GM19397 (cell line): ENCODE results near the gene MEGF6.

Experiments
- ATAC-seq: cut with Tn5 transposase; IDR thresholded peaks from one replicate; pipeline ENCODE4 v1.9.1; 2021; ENCODE audit warnings: mild to moderate bottlenecking, moderate library complexity; ENCODE audit not compliant: unreplicated experiment

MEGF6 gene

DNA sequence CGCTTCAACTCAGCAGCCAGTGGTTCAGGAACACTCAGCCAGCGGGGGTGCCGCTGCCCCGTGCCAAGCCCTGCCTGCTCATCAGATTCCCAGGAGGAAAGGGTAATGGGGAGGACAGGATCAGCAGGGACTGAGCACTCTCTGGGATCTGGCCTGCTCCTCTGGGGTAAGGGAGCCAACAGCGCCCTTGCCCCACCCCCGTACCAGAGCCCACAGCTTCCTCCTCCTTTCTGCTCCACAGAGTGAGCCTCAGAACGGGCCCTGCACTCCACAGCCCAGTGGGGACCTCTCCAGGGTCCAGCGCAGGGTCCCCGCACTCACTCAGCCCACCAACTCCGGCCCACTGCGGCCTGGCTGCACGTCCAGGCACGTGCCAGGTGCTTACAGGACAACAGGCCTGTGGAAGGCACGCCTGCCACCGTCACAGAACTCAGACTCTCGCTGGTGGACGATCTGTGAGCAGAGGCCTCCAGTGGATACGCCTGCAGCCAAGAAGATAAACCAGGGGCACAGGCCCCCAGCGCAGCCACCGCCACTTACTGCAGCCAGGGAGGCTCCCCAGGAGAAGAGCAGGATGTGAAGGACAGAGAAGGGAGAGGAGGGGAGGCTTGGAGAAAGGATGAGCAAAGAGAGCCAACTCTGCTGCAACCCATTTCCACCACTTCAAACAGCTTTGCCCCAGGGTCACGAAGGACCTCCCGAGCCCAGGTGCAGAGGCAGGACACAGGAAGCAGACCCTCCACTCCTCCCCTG, 2.1 kb downstream of the MEGF6 start:
- no peak for ATAC-seq

DNA sequence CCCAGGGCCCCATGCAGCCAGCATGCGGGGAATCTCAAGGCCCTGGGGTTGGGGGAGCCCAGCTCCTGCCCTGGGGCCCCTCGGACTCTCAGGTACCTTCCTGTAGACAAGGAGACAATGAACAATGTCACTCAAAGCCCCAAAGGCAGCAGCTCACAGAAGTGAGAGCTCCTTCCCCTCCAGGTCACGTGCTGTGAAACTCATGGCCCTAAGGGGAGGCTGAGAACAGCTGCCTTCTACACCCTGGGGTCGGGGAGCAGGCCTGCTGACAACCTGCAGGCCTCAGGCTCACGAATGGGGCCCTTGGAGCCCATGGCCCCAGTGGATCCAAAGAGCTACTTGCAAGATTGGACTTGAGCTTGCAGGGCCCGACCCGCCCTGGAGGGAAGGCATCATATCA, 3.2 kb downstream of the MEGF6 start:
- ATAC-seq: no peak

DNA sequence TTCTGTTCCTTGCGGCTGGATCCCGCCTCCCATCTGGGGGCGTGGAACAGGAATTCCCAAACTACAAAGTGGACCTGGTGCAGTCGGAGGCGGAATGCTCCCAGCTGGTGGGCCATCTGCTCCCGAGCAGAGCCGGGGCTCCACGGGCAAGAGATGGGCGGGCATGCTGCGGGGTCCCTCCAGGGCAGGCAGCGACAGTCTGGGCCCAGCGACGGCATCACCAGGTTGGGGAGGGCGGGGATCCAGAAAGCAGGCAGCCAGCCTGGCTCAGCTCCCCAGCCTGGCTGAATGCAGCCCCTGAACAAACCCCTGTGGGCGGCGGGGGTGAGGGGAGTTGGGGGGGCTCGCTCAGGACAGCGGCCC, 3.6 kb downstream of the MEGF6 start:
- no peak for ATAC-seq

DNA sequence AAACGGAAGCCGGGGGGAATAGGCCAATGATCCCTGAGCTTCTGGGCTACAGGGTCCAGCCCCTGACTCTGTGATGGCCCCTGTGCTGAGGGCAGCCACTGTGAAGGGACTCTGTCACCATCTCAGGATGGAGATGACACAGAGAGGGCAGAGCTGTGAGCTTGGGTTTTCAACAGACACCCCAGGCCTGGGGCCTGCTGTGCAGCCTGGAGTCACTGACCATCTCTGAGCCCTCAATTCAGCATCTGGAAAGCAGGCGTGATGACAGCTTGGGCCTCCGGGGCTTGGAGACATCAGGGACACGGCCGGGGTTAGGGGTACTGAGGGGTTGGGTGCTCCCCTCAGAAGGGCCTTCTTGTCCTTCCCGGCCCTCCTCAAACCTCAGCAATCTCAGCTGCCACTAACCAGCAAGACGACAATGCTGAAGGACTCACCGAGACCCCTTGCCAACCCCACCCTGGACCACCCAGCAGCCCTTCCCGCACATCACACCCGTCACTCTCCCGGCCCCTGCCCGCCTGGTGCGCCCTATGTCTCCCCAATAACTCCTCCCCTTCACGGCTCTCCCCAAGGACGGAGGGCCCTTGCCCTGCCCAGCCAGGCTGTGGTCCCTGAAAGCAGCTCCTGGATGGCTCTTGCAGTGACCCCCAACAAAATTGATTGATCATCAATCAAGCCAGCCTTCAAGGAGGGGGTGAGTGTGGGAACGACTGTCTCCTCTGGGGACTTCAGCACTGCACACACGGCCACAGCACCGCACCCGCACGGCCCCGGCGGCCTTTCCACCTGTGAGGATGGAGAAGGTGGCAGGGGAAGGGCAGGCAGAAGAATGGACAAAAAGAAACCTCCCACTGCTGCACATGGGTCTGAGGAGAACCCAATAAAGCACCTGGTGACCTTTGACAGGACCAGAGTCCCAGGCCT, 4.3 kb downstream of the MEGF6 start:
- no peak for ATAC-seq

DNA sequence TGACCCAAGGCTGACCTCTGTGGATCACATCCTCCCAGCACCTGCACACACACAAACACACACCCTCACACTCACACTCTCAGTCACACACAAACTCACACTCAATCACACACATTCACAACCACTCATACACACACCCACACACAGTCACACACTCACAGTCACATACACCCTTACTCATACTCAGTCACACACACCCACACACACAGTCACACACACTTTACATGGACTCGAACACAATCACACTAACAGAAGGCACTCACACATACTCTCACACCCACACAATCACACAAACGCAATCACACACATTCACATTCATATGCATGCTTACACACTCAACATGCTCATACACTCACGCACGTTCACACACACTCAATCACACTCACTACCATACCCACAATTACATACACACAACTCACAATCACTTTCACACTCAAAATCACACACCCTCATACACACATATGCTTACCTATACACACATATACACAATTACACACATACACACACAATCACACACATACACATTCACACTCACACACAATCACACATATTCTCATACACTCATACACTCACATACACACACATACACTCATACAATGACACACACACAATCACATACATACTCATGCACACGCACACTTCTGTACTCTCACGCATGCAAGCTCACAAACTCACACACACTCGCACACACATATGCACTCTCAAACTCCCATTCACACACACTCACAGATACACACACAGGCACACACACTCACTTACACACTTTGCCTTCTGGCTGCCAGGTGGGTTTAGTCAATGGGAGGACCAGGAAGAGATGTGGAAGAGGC, 6.1 kb downstream of the MEGF6 start:
- ATAC-seq: no peak

DNA sequence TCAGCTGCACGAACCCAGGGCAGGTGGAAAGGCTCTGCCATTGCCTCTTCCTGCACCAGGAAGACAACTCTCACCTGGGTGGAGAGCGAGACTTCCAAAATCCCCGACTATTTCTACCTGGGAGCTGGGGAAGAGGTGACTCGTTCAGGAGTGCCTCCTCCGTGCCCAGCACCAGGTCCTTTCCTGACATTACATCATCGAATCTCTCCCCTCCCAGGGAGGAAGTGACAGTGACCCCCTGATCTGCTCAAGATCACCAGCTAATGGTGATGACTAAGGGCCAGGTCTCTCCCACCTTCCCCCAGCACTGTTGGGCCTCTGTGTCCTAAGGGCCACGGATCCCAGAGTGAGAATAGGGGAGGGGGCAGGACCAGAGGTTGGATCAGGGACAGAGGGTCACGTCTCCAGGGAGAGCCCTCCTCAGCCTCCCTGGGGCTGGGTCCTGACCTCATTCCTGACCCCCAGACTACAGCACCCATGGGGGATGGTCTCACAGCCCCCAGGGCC, 6.8 kb downstream of the MEGF6 start:
- no peak for ATAC-seq

DNA sequence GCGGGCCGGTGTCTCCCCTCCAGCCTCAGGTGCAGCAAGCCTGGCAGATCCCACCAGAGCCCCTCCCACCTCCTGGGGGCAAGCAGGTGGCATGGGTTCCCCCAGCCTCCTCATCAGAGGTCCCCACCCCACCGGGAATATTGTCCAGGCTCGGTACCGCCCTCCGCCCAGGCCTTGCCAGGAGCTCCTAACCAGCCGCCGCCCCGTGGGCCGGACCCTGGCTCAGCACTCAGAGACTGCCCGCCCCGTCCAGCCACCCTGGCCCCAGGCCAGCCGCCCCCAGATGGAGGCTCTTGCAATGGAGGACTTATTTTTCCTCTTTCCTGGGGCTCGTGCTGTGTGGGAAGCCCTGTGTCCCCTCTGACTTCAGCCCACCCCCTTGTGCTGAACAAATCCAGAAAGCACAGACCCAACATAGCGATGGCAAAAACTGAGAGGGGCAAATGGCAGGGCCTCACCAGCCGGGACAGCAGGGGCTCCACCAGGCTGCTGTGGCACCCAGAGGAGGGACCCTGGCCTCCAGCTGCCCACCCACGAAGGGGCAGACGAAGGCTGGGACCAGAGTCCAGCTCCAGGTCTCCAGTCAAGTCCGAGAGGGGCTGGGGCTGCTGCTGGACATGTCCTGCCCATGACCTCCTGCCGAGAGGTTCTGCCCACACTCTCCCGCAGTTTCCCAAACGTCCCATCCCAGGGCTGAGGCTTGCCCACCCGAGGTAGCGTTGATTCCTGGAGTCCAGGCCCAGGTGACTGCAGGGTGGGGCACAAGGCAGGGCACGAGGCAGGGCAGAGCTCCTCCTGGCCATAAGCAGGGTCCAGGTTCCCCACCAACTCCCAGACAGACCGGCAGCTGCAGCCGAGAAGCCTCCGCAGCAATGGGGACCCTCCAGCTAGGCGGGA, 7.5 kb downstream of the MEGF6 start:
- ATAC-seq: no peak

DNA sequence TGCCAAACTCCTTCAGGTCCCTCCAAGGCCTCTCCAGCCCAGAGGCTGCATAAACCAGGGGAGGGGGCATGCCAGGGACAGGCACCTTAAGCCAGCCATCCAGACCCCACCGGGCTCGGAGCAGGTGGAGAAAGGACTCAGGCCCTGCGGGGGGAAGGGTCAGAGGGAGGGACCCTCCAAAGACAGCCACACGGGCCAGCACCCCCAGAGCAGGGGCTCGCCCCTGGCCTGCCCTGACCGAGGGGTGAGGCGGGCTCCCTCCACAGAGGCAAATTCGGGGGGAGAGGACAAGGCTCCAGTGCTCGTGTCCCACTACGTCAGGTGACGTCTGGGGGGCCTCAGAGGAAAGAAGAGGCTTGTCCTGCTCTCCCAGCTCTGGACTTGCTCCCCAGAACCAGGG, 8.2 kb downstream of the MEGF6 start:
- ATAC-seq: no peak

DNA sequence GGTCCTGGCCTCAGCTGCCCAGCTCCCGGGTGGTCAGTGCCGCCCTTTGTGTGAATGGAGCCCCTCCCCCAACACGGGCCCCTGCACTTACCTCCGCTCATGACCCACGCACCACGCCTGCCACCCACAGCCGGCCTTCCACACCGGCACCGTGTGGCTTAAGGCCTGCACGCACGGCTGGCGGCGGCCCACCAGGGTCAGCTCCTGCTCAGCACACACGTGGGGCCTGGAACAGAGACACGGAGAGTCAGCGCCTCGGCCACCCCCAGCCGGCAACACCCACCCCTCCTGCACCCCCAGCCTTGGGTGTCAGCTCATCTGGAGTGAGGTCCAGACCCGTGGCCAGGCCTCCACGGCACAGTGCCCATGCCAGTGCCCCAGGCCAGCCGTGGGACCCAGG, 8.9 kb downstream of the MEGF6 start:
- ATAC-seq: no peak

DNA sequence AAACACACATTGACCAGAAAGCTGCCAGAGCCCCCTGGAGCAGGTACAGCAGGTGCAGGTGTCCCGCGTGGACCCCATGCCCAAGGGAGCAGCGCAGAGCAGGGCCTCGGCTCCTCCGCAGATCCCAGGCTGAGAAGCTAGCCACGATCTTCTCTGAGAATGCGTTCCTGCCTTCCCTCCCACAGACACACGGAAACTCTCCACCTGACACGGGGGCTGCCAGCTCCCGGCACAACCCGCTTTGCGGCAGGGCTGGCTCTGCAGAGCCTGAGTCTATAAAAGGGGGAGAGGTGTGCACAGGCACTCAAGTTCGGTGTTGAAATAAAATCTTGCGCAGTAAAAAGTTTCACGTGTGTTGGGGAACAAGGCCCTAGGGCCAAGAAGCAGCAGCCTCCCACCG, 9.6 kb downstream of the MEGF6 start:
- ATAC-seq: no peak

DNA sequence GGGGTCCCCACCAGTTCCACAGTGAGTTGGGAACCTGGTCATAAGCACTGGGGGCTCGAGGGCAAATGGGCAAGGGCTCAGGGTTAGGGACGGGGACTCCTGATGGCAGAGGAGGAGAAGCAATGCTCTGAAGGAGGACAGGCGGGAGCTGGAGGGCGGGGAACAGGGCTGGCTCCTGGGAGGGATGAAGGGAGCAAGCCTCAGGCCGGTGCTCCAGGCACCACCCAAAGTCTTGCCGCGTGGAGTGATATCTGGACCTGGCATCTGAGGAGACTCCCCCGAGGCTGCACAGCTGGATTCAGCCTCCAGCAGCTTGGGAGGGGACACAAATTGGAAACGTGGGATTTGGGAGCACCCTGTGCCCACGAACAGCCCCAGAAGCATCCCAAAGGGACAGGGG, 11.0 kb downstream of the MEGF6 start:
- ATAC-seq: no peak

DNA sequence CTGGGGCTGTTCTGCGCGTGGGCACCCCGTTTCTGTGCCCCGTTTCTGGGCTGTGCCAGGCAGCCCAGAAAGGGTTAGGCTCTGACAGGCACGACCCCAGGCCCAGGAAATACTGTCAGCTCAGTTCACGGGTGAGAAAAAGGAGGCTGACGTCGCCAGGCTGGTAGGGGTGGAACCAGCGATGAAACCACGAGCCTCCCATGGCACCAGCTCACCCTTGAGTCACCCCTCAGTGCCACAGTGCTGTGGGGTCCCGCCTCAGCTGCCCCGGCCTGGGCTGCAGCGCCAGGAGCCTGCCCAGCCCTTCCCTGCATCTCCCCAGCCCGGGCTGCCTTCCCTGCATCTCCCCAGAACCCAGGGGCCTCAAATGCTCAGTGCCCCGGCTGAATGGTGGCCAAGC, 11.5 kb downstream of the MEGF6 start:
- no peak for ATAC-seq

DNA sequence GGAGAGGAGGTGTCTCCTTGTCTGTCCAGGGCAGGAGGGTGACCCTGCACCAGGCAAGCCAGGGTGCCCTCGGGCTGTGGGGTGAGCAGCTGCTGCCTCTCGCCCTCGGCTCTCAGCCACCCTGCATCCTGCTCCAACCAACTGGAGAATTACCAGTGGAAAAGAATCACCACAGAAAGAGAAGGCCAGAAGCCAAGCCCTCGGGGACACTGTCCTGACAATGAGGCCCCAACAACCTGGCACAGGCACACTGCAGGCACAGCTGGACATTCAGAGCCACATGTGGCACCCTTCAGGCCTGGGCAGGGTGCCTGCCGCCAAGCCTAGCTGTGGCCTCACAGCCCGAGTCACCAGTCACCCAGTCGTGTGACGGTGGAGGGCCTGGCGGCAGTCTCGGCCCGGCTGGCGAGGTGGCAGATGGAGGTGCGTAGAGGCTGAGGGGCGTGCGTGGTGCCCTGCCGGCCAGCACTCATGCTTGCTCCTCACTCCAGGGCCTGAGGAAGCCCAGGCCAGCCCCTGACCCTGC, 12.0 kb downstream of the MEGF6 start:
- ATAC-seq: no peak

DNA sequence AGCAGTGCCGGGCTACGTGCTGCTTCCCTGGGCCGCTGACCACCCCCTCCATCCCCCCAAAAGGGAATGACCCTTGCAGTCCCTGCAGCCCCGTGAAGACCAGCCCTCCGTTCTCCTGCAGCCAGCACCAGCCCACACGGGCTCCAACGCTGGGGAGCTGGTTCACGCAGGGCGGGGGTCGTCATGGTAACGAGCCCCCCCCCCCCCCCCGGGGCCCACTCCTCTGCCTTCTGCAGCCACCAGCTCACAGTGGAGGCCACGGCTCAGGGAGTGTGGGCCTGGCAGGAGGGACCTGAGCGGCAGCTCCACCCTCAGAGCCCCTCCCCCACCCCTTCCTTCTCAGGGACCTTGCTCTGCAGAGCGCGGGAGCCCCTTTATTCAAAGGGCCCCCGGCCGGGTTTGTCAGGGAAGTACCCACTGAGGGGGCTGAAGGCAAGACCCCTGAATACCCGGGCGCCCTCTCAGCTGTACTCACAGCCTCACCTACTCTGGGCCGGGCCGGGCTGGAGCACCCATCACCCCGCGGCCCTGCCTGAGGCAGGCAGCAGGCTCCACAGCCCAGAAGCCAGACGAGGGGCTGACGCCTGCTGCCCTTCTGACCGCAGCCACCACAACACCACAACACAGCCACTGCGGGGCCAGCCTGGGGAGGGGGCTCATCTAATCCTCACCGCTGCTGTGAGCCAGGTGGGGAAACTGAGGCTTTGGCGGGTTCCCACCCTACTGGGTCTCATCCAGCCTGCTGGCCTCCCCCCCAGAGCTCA, 12.6 kb downstream of the MEGF6 start:
- no peak for ATAC-seq

DNA sequence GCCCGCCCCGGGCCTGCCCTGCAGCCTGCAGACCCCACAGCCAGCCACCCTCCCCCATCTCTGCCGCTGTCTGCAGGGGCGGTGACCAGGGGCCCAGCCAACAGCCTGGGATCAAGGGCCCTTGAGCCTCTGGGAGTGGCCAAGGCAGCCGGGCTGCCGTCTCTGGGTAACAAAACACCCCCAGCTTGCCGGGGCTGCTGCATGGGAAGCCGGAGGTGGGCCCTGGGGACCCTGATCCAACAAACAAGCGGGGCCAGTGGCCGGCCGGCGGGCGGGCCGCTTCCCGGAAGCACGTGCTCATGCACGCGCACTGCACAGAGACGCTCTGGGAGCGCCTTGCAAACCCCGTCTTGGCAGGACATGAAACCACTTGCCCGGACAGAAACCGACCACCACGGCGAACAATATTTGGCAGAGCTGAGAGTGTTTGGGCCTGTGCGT, 13.2 kb downstream of the MEGF6 start:
- ATAC-seq: no peak

DNA sequence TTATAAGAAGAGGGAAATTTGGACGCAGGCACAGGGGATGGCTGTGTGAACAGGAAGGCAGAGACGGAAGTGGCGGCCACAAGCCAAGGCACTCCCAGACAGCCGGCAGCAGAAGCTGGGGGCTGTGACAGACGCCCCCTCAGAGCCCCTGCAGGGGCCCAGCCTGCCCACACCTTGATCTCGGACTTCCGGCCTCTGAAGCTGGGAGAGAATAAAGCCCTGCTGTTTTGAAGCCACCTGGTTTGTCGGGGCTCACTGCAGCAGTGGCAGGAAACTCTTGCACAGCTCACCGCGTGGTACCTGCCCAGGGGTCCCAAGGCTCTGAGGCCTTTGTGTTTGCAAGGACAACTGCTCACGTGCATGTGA, 13.7 kb downstream of the MEGF6 start:
- no peak for ATAC-seq

DNA sequence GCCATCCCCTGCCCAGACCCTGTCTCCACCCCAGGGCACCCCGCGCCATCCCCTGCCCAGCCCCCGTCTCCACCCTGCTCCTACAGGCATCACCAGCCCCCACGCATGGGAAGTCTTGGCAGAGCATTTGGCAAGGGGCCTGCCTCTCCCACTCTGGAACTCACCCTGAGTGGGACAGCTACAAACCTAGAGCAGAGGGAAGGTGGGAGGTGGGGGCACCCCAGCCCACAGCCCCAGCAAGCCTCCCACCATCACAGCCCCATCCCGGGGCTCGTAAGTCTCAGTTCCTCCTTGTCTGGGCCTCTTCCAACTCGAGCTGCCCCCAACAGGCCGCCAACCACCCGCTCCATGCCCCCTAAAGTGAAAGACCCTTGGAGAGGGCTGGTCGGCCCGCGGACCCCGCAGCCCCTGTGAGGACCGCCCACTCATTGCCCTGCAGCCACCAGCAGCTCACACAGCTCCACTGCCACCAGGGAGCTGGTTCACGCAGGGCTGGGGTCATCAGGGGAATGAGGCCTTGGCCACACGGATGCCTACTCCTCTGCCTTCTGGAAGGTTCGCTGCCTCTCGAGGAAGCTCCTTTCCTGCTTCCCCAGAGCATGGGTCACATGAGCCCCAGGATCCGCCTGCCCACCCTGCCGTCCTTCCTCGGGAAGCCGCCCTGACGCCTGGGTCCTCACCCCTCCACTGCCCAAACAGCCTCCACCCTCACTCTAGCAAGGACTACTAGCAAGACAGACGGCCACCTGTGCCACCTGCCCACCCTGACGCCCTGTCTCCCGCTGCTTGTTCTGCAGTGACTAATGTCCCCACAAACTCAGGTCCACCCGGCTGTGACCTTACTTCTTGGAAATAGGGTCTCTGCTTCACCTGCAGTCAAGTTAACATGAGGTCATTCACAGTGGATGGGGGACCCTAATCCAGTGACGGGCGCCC, 14.4 kb downstream of the MEGF6 start:
- no peak for ATAC-seq

DNA sequence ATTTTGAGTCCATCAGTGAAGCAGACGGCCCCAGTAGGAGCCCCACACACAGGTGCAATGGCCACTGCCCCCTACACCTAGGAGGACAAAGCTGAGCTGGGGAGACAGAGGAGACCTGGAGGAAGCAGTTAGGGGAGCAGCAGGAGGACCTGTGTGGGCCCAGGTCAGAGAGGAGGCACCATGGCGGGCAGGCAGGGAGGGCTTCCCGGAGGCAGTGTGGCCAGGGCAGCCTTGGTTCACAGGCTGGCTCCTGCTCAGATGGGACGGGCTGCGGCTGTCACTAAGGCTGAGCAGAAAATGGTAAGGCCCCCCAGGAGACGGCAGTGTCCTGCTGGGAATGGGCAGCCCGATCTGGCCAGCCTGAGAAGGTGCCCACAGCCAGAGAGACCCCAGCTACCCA, 15.4 kb downstream of the MEGF6 start:
- ATAC-seq: no peak
